ENCODE results near the gene CFAP69.

Gene CFAP69

GRCh38 chr7:90211391-90212148 lies 33.4 kb upstream of the CFAP69 start, which contains the start of gene STEAP2:
TSS of gene STEAP2 (plus strand) at chr7:90211740. CDS start at chr7:90225083, 13,343 bp downstream.
- ATAC-seq (ENCODE audit: insufficient read depth, low read depth) (no peak), DNase-seq (no peak)
- Histone ChIP-seq H3K4me1 (ENCODE audit: insufficient read depth, low read length) (no peaks in the 10 kb centered on the region), H3K79me2 (ENCODE audit: insufficient read depth, low read length) (no peaks in the 10 kb centered on the region), H3K36me3 (ENCODE audit: insufficient read depth, low read length) (no peaks in the 10 kb centered on the region), H3K9ac (ENCODE audit: low read depth, low read length) (no peak within 1 kb of the TSS), H3K4me2 (ENCODE audit: insufficient read depth, low read length) (no peak within 1 kb of the TSS), H4K20me1 (ENCODE audit: insufficient read depth, low read length) (no peaks in the 10 kb centered on the region), H3K27ac (ENCODE audit: low read length) (no peak within 1 kb of the TSS), H3K4me3 (ENCODE audit: low read depth in 1 of 2, low read length in 2 of 2) (no peak within 1 kb of the TSS), H3K9me3 (ENCODE audit: insufficient read depth, low read length, severe bottlenecking) (no peaks in the 10 kb centered on the region), H3K27me3 (ENCODE audit: insufficient read depth, low read length, poor library complexity) (no peaks in the 10 kb centered on the region), H2AFZ (ENCODE audit: low read depth, low read length) (no peak within 1 kb of the TSS)
- TF ChIP-seq CTCF (IDR thresholded peaks at IDR 0.05; ENCODE audit: borderline replicate concordance, extremely low read depth, low read length, poor library complexity, severe bottlenecking), result no peak
- TF ChIP-seq EZH2 (IDR thresholded peaks at IDR 0.05; ENCODE audit: borderline replicate concordance, low read depth, low read length, severe bottlenecking), result no peak

GRCh38 chr7:90212149-90212495 lies 32.9 kb upstream of the CFAP69 start:
- H3K27ac ChIP-seq (ENCODE audit: low read length), result no peak overlapping the region
- TF ChIP-seq CTCF (IDR thresholded peaks at IDR 0.05; ENCODE audit: borderline replicate concordance, extremely low read depth, low read length, poor library complexity, severe bottlenecking) (no peak), EZH2 (IDR thresholded peaks at IDR 0.05; ENCODE audit: borderline replicate concordance, low read depth, low read length, severe bottlenecking) (no peak)
- no peaks in the 10 kb centered on the region for H3K79me2 ChIP-seq (ENCODE audit: insufficient read depth, low read length)
- H3K4me3 ChIP-seq (ENCODE audit: low read depth in 1 of 2, low read length in 2 of 2), result no peak overlapping the region
- H3K27me3 ChIP-seq (ENCODE audit: insufficient read depth, low read length, poor library complexity), result no peaks in the 10 kb centered on the region
- ATAC-seq (ENCODE audit: insufficient read depth, low read depth) (no peak), DNase-seq (no peak)
- no peaks in the 10 kb centered on the region for H3K36me3 ChIP-seq (ENCODE audit: insufficient read depth, low read length)
- H4K20me1 ChIP-seq (ENCODE audit: insufficient read depth, low read length), result no peaks in the 10 kb centered on the region
- no peak overlapping the region for H2AFZ ChIP-seq (ENCODE audit: low read depth, low read length)
- H3K4me1 ChIP-seq (ENCODE audit: insufficient read depth, low read length), result no peaks in the 10 kb centered on the region
- no peaks in the 10 kb centered on the region for H3K9me3 ChIP-seq (ENCODE audit: insufficient read depth, low read length, severe bottlenecking)
- no peak overlapping the region for H3K4me2 ChIP-seq (ENCODE audit: insufficient read depth, low read length)
- no peak overlapping the region for H3K9ac ChIP-seq (ENCODE audit: low read depth, low read length)

GRCh38 chr7:90213521-90213920 lies 31.5 kb upstream of the CFAP69 start:
- no peak for TF ChIP-seq CTCF (IDR thresholded peaks at IDR 0.05; ENCODE audit: borderline replicate concordance, extremely low read depth, low read length, poor library complexity, severe bottlenecking)
- no peak for TF ChIP-seq EZH2 (IDR thresholded peaks at IDR 0.05; ENCODE audit: borderline replicate concordance, low read depth, low read length, severe bottlenecking)
- no peak for DNase-seq
- no peak for ATAC-seq (ENCODE audit: insufficient read depth, low read depth)
- Histone ChIP-seq H3K79me2 (ENCODE audit: insufficient read depth, low read length) (no peaks in the 10 kb centered on the region), H3K9ac (ENCODE audit: low read depth, low read length) (no peak overlapping the region), H3K4me1 (ENCODE audit: insufficient read depth, low read length) (no peaks in the 10 kb centered on the region), H3K4me2 (ENCODE audit: insufficient read depth, low read length) (no peak overlapping the region), H2AFZ (ENCODE audit: low read depth, low read length) (no peak overlapping the region), H3K36me3 (ENCODE audit: insufficient read depth, low read length) (no peaks in the 10 kb centered on the region), H3K9me3 (ENCODE audit: insufficient read depth, low read length, severe bottlenecking) (no peaks in the 10 kb centered on the region), H3K4me3 (ENCODE audit: low read depth in 1 of 2, low read length in 2 of 2) (no peak overlapping the region), H3K27ac (ENCODE audit: low read length) (no peak overlapping the region), H3K27me3 (ENCODE audit: insufficient read depth, low read length, poor library complexity) (no peaks in the 10 kb centered on the region), H4K20me1 (ENCODE audit: insufficient read depth, low read length) (no peaks in the 10 kb centered on the region)
